Stimulated activated CD8-positive, alpha-beta memory T cell treated with anti-CD3 and anti-CD28 coated beads, Interleukin-2, amount 100 ng/mL, for 48 hours (primary cell): Measurements from ENCODE around the gene LGALS7.
"Not testable (repeated sequence)": the region's sequence is repeated elsewhere in the genome, so short reads cannot be mapped to it uniquely, and the experiment has no call there.

Experiments
- DNase-seq, 2 donors: peaks; one replicate each; pipeline ENCODE4 v3.0.0-alpha.2; 2020; ENCODE audit warnings: low read depth in 2 of 2

Gene LGALS7

GRCh38 chr19:38800577-38801347 lies 27.4 kb upstream of the LGALS7 start:
- no peak for DNase-seq

GRCh38 chr19:38799104-38799503 lies 25.8 kb upstream of the LGALS7 start:
- DNase-seq = no peak

DNA sequence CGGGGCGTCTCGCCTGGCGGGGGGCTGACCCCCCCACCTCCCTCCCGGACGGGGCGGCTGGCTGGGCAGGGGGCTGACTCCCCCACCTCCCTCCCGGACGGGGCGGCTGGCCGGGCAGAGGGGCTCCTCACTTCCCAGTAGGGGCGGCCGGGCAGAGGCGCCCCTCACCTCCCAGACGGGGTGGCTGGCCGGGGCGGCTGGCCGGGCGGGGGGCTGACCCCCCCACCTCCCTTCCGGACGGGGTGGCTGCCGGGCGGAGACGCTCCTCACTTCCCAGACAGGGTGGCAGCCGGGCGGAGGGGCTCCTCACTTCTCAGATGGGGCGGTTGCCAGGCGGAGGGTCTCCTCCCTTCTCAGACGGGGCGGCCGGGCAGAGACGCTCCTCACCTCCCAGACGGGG lies 24.5 kb upstream of the LGALS7 start:
- DNase-seq = not testable (repeated sequence)

DNA sequence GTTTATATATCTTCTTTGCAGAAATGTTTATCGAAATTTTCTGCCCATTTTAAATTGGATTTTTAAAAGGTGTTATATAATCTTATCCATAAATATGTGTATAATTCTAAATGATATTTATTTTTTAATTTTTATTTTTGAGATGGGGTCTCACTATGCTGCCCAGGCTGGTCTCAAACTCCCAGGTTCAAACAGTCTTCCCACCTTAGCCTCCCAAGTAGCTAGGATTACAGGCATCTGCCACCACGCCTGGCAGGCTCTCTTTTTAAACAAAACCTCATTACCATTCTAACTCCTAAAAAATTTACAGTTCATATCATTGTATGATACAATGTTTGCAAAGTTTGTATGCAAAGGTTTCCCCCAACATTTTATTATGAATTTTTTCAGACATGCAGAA lies 22.8 kb upstream of the LGALS7 start:
- DNase-seq = no peak

DNA sequence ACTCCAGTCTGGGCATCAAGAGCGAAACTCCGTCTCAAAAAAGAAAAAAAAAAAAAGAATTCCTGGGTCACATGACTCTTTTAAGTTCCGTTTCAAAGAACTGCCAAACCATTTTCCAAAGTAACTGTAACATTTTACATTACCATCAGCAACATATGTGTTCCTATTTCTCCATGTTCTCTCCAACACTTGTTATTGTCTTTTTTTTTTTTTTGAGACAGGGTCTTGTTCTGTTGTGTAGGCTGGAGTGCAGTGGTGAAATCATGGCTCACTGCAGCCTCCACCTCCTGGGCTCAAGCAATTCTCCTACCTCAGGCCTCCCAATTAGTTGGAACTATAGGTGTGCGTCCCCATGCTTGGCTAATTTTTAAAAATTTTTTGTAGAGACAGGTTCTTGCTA lies 22.2 kb upstream of the LGALS7 start:
- DNase-seq = no peak

DNA sequence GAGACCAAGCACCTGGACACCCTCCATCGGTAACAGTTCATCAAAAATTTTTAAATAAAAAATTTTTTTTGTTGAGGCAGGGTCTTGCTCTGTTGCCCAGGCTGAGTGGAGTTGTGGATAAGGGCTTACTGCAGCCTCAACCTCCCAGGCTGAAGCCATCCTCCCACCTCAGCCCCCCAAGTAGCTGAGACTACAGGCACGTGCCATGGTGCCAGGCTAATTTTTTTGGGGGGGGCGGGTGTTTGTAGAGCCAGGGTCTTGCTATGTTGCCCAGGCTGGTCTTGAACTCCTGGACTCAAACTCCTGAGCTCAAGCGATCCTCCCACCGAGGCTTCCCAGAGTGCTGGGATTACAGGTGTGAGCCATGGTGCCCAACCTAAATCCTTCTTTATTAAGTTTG lies 20.4 kb upstream of the LGALS7 start:
- no peak for DNase-seq

- no peak for DNase-seq
Observed at GRCh38 chr19:38793177-38793576, 19.9 kb upstream of the LGALS7 start.

GRCh38 chr19:38792250-38793111 lies 19.2 kb upstream of the LGALS7 start:
- DNase-seq = peak; percentile 26 to 37

DNA sequence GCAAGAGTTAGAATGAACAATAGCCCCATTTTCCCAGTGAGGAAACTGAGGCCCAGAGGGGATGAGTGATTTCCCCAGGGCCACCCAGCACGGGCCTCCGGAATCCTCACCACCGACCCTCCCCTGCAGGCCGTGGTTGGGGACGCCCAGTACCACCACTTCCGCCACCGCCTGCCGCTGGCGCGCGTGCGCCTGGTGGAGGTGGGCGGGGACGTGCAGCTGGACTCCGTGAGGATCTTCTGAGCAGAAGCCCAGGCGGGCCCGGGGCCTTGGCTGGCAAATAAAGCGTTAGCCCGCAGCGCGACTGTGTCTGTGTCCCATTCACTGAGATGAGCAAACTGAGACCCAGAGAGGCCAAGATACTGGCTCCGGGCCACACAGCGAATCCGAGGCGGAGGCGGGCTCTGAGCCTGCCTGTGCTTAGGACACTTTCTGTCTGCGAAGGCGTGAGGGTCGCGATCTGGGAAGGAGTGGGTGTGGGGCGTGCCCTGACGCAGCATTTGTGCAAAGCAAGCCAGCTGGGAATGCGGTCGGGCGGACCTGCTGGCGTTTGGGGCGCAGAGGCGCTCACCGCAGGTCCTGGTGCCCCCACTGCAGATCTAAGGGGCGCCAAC lies 18.2 kb upstream of the LGALS7 start:
- DNase-seq = not testable (repeated sequence)

GRCh38 chr19:38790507-38791403 lies 17.4 kb upstream of the LGALS7 start:
- not testable (repeated sequence) for DNase-seq

- DNase-seq = no peak
Observed at GRCh38 chr19:38788478-38789243, 15.3 kb upstream of the LGALS7 start, which contains the start of gene LGALS7B. Gene LGALS7B (plus strand): TSS chr19:38789200. CDS start chr19:38789227, 27 bp downstream.

- DNase-seq = no peak
Observed at GRCh38 chr19:38786572-38787265, 13.4 kb upstream of the LGALS7 start.

DNA sequence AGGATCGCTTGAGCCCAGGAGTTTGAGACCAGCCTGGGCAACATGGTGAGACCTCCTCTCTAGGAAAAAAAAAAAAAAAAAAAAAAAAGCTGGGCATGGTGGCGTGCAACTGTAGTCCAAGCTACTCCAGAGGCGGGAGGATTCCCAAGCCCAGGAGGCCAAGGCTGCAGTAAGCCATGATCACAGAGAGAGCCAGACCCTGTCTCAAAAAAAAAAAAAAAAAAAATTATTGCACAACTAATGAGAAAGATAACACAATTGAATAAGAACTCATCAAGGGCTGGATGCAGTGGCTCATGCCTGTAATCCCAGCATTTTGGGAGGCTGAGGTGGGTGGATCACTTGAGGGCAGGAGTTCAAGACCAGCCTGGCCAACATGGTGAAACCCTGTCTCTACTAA lies 12.7 kb upstream of the LGALS7 start:
- DNase-seq = not testable (repeated sequence)

- no peak for DNase-seq
Observed at GRCh38 chr19:38785187-38785699, 11.9 kb upstream of the LGALS7 start.

- no peak for DNase-seq
Observed at GRCh38 chr19:38784224-38784623, 10.9 kb upstream of the LGALS7 start.

DNA sequence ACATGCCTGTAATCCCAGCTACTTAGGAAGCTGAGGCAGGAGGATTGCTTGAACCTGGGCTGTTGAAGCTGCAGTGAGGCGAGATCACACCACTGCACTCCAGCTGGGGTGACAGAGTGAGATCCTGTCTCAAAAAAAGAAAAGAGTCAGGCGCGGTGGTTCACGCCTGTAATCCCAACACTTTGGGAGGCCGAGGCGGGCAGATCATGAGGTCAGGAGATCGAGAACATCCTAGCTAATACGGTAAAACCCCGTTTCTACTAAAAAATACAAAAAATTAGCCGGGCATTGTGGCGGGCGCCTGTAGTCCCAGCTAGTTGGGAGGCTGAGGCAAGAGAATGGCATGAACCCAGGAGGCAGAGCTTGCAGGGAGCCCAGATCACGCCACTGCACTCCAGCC lies 8.9 kb upstream of the LGALS7 start:
- not testable (repeated sequence) for DNase-seq

- no peak for DNase-seq
Observed at GRCh38 chr19:38781058-38781457, 7.7 kb upstream of the LGALS7 start.

- no peak for DNase-seq
Observed at GRCh38 chr19:38780443-38780842, 7.1 kb upstream of the LGALS7 start.

DNA sequence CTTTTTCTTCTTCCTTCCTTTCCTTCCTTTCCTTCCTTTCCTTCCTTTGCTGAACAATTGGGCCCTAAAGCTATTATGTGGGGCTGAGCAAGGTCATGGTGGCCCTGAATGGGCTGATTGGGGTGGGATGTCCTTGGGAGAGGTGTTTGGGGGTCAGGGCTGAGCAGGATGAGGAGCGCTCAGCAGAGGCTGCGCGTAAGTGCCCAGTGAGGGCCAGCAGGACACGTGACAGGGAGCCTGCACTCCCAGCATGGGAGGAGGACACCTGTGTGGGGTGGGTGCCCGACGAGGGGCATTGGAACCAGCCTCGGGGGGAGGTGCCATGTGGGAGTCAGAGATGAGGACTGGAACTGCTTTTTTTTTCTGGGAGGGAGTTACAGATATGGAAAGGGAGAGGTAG lies 5.4 kb upstream of the LGALS7 start:
- DNase-seq = no peak
